Measurements from ENCODE around the gene BCAS3. TPM values are rescaled to one million over a fixed set of nuclear protein-coding genes. Genes with fewer than 3 reads are reported as not detected.

BCAS3 gene
- total and polyA plus RNA-seq, 12 donors, result 6.1 to 21.8 (median 17.2) TPM

- no peak for TF ChIP-seq CTCF (IDR thresholded peaks at IDR 0.05)
- DNase-seq (no peak), ATAC-seq (no peak)
- Histone ChIP-seq H3K27me3 (no peaks in the 10 kb centered on the region), H3K4me1 (peaks cover 0 to 7% (median 0%) of the 10 kb centered on the region in 9 donors), H3K36me3 (no peaks in the 10 kb centered on the region), H3K9me3 (no peaks in the 10 kb centered on the region), H3K27ac (no peak overlapping the region), H3K4me3 (no peak overlapping the region)
- intact Hi-C loops (cut with DNase I), result no loop called here
These were observed 626.1 kb downstream of the BCAS3 start for GRCh38 chr17:61303817-61304096.

GRCh38 chr17:61305024-61305423 lies 627.4 kb downstream of the BCAS3 start:
- H3K4me3 ChIP-seq, result no peak overlapping the region
- H3K27me3 ChIP-seq, result no peaks in the 10 kb centered on the region
- 64 to 74% methylated on average over 1 of the region's 1 CpG for WGBS, 2 donors
- H3K27ac ChIP-seq, result no peak overlapping the region
- DNase-seq (no peak), ATAC-seq (no peak)
- no peaks in the 10 kb centered on the region for H3K9me3 ChIP-seq
- intact Hi-C loops (cut with DNase I), result no loop called here
- no peak for TF ChIP-seq CTCF (IDR thresholded peaks at IDR 0.05)
- H3K36me3 ChIP-seq, result no peaks in the 10 kb centered on the region
- peaks cover 0 to 9% (median 0%) of the 10 kb centered on the region in 9 donors for H3K4me1 ChIP-seq

GRCh38 chr17:61306003-61306402 lies 628.4 kb downstream of the BCAS3 start:
- no peaks in the 10 kb centered on the region for H3K27me3 ChIP-seq
- 99% methylated on average over 2 of the region's 2 CpGs for WGBS, 2 donors
- H3K27ac ChIP-seq, result no peak overlapping the region
- intact Hi-C loops (cut with DNase I), result no loop called here
- no peaks in the 10 kb centered on the region for H3K9me3 ChIP-seq
- H3K36me3 ChIP-seq, result no peaks in the 10 kb centered on the region
- H3K4me1 ChIP-seq, result peaks cover 0 to 9% (median 0%) of the 10 kb centered on the region in 9 donors
- no peak for DNase-seq
- TF ChIP-seq CTCF (IDR thresholded peaks at IDR 0.05), result no peak
- no peak overlapping the region for H3K4me3 ChIP-seq
- no peak for ATAC-seq

- H3K9me3 ChIP-seq, result no peaks in the 10 kb centered on the region
- TF ChIP-seq CTCF (IDR thresholded peaks at IDR 0.05), result no peak
- no peak overlapping the region for H3K4me3 ChIP-seq
- intact Hi-C loops (cut with DNase I), result no loop called here
- no peaks in the 10 kb centered on the region for H3K36me3 ChIP-seq
- 80 to 89% methylated on average over 11 of the region's 11 CpGs for WGBS, 2 donors
- DNase-seq (no peak), ATAC-seq (peak in 2 of 8 donors; percentile 47 to 56)
- peak overlapping the region in 3 of 10 donors; percentile 4 to 41 (median 28) for H3K27ac ChIP-seq
- H3K4me1 ChIP-seq, result peaks cover 0 to 10% (median 5%) of the 10 kb centered on the region in 9 donors
- H3K27me3 ChIP-seq, result no peaks in the 10 kb centered on the region
These were observed 630.5 kb downstream of the BCAS3 start for GRCh38 chr17:61307905-61308886.

Data from heart right ventricle (tissue), 16 donors.